CD4-positive, alpha-beta T cell treated with Interleukin-15 for 1 hour (primary cell): ENCODE measurements around the gene CCDC93.
"Not testable (repeated sequence)": the region's sequence is repeated elsewhere in the genome, so short reads cannot be mapped to it uniquely, and the experiment has no call there.

ENCODE experiments used
- DNase-seq: peaks from one replicate; pipeline ENCODE4 v3.0.0-alpha.2; 2020

The CCDC93 gene

DNA sequence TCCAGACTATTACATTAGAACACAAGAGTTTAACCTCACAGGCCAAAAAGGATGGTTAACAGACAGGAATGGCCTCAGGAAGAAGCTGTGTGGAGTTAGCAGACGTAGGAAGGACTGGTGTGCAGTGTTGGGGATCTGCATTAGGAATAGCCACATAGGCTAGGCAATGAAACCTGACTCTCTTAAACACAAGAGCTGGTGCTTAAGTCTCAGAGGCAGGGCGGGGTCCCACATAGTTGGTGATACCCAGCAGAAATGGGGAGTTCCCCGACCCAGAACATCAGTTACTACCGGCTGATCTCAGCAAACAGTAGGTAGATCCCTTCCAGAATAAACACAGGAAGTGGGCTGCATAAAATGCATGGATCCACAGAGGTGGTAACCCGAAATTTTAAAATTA, 64.1 kb downstream of the CCDC93 start:
- no peak for DNase-seq

DNA sequence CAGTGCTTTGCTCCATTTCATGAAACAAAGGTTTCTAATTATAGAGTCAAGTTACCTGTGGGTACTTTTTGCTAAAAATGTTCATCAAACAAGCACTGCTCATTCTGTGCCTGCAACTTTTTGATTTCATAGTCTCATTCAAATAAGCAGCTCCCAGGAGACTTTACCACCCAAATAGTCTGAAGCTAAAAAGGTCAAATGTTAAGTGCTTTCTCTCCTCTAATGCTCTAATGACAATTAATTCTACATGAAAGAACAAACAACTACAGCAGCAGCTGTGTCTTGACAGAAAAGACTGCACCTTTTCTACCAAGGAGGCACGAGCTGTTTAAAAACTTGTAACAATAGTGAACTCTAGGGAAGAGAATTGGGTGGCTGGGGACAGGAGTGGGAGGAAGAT, 65.3 kb downstream of the CCDC93 start:
- no peak for DNase-seq

DNA sequence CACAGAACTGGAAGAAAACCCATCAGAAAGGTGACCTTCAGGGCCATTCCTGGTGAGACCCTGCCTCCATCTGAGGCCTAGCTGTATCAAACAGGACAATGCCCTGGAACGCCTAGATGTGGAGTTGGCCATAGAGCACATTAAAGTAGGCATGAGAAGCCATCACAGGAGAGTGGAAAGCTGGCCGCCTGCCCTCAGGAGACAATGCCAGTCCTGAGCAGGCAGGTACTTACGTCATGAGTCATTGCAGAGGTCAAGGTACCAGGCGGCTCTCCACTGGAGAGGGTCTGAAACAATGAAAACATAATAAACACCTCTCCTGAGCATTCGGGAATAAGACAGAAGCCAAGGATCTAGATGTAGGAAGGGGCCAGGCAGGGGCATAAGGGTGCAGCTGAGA, 68.6 kb downstream of the CCDC93 start:
- DNase-seq = no peak

DNA sequence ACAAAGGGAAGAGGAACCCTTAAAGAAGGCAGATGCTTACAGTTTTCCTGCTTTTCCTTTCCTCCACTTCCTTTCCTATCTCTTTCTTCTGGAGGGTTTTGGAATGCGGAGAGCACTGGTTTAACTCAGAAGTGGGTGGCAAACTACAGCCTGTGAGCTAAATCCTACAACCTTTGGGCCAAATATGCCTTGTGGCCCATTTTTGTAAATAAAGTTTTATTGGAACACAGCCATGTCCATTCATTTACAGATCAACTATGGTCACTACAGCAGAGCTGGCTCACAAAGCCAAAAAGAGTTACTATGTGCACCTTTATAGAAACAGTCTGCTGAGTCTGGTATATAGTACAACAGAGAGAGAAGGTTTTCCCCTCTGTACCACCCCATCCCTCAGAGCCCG, 69.1 kb downstream of the CCDC93 start:
- no peak for DNase-seq

DNA sequence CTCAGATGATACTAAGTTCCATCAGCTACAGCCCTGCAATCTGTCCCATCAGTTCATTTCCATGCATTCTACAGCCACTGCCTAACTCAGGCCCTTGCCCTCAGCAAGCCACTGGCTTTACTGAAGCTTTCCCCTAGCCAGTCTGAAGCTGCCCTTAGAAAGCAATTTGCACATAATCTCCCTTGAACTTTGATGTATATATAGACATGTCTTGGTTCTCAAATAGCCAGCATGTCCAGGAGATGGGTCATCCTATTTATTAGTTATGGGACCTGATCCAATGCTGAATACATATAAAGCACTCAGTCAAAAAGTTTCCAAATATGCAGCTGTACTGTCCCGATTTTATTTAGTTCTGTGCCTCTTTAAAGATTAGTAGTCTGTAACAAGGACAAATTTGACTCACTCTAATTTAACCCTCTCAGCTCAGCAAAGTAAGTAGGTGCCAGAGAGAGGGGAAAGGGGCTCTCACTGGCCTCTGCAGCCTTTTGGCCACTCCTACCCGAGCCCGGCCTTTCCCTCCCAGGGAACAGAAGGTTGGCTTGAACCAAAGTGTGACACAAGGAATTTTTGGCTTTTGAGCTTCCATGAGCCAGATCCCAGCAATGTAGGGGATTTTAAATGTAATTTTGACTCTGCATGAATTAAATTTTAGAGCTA, 70.7 kb downstream of the CCDC93 start:
- no peak for DNase-seq

DNA sequence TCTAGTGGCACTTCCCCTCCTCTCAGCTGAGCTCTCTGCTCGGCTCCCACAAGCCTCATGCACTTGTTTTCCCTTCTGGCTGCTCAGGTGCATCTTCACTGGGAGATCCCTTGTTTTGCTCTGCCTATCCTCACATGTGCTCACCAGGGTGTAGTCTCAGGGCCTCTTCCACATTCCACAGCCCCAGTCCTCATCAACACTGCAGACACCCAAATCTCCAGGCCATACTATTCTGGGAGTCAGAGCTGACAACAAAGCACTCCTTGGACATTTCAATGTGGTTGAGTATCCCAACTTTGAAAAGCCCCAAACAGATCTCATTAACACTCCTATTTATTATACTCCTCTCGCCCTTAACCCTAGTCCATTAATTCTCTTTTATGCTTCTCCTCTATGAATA, 71.3 kb downstream of the CCDC93 start:
- no peak for DNase-seq

DNA sequence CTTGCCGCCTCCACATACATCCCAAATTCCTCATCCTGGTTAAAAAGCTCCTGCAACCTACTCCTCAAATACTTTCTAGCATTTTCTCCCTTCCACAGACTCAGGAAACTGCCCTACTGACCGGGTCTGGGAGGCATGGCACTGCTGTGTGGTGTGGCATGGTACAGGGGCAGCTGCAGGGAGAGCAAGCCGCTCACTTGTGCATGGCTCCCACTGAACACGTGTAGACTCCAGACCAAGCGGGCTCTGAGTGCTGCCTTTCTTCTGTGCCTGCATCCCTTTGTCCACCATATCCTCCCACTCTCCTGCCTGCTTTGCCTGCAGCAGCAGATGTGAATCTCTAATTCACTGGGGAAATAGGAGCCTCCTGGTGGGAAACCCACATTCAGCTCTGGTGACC, 72.2 kb downstream of the CCDC93 start:
- no peak for DNase-seq

DNA sequence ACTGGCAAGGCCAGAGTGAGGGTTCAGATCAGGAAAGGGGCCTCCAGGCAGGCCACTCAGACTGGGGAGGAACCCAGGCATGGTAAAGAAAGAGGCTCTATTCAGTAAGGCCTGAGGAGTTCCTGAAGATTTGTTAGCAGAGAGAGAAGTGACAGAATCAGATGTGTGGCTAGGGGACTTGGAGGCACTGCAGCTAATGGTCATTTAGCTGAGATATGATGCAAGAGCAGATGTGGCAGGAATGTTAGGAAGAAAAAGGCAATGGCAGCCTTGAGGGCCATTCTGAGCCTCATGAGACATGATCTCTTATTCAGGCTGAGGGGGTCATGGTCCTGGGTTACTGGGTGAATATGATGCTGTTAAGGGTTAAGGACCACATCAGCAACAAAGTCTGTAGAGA, 73.4 kb downstream of the CCDC93 start:
- DNase-seq = no peak

DNA sequence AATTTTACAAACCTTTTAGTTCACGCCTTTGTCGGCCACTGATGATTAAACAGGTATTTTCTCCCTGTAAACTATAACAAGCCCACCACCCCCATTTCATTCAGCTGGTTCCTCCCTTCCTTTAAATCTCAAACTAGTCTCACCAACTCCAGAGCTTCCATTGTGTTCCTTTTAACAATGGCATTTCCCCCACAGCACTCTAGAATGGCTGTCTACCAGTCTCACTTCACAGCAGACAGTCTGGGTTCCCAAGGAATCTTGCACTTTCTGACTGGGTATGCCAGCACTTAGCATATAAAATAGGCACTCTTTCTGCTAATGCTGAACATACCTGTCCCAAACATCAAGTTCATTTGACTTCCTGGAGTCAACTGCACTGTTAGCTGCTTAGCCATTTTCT, 75.3 kb downstream of the CCDC93 start:
- no peak for DNase-seq

DNA sequence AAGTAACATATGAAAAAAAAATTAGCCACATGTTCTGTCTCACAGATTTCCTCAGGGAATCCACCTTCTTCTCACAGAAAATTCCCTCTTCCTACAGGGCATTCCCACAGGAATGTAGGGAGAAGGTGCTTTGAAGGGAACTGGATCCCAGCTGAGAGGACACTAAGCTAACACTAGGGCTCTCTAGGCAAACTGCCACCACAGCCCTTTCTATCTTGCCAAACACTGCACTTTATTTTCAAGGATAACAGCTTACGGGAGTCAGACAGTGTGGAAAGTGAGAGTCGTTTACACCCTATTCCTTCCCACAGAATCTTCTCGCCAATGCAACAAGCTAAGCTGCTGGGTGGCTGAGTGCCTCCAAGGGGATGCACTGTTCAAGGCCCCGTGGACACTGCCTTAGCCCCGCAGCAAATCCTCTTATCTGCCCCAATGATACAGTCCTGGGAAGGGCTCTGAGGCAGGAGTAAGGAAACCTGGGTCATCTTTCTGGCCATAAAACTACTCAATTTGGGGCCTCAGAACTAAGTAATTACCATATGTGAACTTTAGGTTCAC, 76.9 kb downstream of the CCDC93 start:
- no peak for DNase-seq

DNA sequence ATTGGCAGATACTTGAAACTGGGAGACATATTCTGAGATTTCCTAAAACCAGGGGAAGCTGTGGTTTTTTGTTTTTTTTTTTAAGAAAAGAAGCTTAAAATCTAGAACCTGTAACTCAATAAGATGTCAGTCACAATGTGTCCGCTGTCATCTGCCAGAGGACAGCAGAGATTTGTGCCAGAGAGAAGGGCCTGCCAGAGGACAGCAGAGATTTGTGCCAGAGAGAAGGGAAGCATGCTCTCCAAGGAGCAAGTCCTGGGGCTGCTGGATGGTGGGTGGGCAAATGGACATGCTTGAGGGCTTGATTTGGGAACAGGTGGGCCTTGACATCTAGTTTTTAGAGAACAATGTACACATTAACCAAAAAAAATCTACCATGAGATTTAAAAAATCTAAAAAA, 77.9 kb downstream of the CCDC93 start:
- no peak for DNase-seq

DNA sequence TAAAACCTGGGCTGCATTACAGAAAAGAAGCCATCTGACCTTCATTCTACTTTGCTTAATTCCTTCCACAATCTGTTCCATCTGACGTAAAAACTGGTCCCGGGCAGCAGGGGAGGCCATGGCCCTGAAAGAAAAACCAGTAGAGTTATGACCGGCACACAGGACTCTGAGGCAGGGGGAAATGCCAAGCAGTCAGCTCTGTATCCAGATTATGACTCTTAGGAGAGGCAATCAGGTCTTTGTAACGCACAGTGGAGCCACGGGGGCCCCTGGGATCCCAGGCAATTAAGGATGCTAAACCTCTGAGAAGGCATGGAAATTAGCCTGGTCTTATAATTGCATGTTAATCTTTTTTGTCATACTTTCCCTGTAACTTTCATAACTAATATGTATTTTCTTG, 78.4 kb downstream of the CCDC93 start:
- no peak for DNase-seq

DNA sequence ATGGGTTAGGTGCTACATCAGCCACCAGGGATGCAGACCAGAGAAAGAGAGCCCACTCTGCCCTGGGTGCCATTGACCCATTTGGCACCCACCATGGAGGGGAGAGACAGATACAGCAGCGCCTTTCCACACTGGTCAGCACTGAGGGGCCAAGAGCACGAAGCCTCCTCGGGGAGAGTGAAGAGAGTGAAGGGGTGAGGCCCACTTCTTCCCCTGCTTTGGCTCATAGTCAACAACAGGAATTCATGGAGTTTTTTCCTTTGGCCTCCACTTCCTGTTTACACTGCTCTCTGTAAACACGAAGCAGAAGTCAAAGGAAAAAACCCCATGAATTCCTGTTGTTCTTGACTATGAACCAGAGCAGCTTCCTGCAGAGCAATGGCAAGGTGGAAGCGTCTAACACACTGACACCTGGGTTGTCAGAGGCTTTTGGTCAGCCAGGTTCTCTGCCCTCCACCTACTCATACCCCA, 80.0 kb downstream of the CCDC93 start:
- no peak for DNase-seq

DNA sequence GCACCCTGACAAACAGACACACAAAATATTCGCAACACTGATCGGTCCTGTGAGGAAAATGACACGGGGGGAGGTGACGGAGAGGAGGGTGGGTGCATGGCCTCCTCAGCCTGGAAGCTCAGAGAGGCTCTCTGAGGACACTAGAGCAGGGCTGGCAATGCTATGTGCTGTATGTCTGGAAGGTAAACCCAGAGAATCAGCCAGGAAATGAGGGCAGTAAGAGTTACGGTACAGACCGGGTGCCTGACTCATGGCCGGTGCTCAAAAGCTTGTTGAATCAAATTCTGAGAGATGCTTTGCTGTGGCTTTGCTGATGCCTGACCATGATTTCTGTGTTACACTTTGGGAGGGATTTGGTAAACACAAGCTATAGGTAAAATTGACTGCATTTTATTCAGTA, 81.9 kb downstream of the CCDC93 start:
- no peak for DNase-seq

DNA sequence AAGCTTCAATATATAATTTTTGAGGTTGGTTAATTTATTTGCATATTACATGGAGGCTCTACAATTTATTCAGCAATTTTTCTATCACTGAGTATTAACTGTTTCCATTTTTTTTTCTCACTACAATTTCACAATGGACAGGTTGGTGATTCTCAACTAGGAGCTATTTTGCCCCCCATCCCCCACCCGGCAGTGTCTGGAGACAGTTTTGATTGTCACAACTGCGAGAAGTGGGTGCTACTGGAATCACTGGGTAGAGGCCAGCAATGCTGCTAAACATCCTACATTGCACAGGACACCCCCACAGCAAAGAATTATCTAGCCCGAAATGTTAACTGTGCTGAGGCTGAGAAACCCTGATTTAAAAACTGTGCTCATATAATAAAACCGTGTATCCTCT, 82.6 kb downstream of the CCDC93 start:
- DNase-seq = no peak

DNA sequence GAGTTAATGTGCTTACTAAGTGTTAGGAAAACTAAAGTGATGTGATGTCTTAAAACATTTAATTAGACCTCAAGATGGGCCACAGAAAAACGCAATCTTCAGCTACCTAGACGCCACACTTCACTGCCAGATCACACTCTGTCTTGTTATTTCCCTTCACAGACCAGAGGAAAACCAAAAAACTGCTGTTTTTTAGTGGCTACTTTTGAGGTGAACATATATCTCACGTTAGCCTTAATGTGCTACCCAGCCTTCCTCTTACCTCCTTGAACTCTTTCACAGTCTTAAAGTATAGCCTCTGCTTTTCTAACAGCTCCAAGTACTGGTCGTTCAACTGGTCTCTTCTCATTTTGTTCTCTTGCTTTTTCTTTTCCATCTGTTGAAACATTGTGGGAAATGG, 83.1 kb downstream of the CCDC93 start:
- DNase-seq = no peak

DNA sequence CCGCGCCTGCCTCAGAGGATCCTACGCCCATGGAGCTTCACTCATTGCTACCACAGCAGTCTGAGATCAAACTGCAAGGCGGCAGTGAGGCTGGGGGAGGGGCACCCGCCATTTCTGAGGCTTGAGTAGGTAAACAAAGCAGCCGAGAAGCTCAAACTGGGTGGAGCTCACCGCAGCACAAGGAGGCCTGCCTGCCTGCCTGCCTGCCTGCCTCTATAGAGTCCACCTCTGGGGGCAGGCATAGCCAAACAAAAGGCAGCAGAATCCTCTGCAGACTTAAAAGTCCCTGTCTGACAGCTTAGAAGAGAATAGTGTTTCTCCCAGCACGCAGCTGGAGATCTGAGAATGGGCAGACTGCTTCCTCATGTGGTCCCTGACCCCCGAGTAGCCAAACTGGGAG, 90.4 kb downstream of the CCDC93 start:
- not testable (repeated sequence) for DNase-seq

DNA sequence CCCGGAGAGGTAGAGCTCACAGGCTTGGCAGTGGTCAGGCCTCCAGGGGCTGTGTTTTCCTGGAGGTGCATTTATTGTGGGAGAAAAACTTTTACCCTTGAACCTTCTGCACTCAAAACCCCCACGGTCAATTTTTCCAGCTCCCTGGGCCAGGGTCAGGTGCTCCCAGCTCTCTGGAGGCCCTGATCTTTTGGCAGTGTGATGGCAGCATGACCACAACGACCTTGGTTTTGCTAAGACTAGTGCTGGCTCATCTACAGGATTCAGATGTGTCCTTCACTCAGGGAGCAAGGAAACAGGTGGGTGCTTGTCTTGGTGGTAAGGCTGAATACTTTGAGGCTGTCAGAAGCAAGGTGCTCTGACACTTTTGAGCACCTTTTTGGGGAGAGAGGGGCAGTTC, 92.3 kb downstream of the CCDC93 start:
- no peak for DNase-seq

DNA sequence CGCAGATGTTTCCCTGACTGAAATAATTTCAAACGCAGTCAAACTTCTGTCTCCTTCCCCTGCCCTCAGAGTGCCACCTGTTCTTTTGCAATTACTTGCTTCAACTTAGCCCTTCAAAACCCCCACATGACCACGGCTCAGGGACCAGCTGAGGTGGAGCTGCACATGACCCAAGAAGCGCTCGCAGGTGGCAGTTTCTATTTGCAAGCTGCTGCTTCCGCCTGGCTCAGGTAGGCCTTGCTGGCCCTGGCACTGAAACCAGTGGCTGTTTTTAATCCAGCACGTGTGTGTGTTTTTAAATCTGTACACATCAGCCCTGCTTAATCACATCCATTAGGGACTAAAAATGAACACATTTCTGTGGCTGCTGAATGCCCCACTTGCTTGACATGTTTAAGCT, 95.3 kb downstream of the CCDC93 start:
- DNase-seq = no peak

DNA sequence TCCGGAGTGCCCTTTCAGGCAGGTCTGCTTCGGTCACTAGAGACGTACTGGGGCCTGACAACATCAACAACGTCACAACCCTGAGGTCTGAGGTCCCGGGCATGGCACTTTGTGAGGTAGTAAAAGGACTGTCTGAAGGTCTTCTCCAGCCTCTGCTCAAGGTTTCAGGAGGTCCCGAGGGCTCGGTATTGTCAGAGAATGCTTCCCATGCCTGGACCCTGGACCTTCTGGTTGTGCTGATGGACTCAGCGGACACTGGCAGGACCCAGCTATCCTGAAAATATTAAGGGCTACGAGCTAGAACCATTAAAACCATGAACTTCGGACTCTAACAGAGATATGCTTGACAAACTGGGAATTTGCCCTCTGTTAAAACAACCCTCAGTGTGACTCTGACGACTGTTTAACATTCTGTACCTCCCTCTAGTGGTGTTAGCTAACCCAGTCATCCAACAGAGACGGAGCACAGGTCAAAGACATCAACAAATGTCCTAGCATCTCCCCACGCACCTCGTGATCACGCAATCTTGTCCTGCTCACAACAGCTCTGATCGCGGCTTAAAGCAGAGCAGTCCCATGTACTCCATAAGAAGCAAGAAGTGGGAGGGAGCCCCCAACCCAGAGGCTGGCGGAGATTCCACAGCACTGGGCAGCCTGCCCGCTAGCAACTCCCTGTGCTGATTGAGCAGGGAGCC, 96.5 kb downstream of the CCDC93 start:
- DNase-seq = no peak

DNA sequence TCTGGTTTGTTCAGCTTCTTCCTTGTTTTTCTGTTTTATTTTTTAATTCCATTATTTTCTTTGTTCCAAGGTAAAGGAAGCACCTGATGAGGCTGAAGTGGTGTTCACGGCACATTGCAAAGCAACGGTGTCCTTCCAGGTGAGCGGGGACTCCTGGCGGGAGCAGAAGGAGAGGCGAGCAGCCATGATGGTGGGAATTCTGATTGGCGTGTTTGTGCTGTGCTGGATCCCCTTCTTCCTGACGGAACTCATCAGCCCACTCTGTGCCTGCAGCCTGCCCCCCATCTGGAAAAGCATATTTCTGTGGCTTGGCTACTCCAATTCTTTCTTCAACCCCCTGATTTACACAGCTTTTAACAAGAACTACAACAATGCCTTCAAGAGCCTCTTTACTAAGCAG, 110.9 kb downstream of the CCDC93 start:
- no peak for DNase-seq

DNA sequence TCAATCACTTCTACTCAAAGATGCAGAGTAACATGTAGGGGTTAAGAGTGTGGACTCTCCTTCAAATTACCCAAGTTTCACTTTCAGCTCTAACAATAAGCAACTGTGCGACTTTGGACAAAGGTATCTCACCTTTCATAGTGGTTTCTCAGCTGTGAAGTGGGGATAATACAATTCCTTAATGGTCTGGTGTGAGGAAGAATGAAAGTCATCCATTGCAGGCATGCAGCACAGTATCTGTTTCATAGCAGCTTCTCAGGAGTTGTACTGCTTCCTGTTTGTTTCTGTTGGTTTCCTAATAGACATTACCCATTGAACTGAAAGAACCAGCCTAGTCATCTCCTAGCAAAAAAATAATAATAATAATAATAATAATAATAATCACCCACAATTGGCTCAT, 125.0 kb downstream of the CCDC93 start:
- no peak for DNase-seq

DNA sequence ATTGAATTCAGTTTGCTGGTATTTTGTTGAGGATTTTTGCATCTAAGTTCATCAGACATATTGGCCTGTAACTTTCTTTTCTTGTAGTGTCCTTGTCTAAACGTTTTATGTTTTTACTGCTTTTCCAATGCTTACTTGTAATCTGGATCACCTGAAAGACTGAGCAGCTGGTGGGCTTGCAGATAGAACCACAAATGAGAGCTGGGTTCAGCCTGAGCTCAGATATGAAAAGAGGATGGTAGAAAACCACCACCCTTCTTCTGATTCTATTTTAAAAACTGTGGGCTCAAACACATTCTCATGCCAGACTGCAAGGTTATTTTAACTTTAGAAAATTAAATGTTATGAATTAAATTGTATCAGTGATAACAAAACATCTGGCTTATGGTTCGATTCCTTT, 128.6 kb downstream of the CCDC93 start:
- DNase-seq = no peak

DNA sequence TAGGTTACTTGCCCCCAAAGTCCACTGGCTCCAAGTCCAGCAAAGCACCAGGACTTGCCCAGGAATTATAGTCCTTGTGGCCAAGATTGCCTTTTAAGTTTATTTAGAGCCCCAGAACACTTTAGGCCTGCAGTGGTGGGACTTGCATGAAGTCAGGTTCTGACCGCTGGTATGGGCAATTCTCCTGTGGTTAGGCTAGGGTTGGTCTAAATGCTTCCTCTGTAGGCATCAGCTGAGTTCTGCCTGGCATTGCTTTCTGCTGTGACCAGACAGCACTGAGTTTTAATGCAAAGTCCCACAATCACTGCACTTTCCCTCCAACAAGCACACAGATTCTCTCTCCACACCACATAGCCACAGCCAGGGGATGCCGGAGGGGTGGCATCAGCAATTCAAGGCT, 134.9 kb downstream of the CCDC93 start:
- no peak for DNase-seq

DNA sequence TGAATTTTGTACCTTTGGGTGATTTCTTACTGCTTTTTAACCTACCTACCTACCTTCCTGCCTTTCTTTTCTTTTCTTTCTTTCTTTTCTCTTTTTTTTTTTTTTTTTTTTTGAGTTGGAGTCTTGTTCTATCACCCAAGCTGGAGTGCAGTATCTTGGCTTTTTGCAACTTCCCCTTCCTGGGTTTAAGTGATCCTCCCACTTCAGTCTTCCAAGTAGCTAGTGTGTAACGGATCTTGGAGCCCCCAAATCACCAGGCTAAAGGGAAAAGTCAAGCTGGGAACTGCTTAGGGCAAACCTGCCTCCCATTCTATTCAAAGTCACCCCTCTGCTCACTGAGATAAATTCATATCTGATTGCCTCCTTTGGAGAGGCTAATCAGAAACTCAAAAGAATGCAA, 138.1 kb downstream of the CCDC93 start:
- DNase-seq = no peak
